Type B pancreatic cell (in vitro differentiated cells): Measurements from ENCODE around the gene ZNF236. TPM values are rescaled to one million over a fixed set of nuclear protein-coding genes. Genes with fewer than 3 reads are reported as not detected.

Source experiments
- DNase-seq: peaks from one replicate; pipeline ENCODE4 v3.0.0; 2021; ENCODE audit warnings: mixed read lengths; ENCODE audit not compliant: unreplicated experiment; ENCODE audit errors: extremely low spot score
- H3K27ac Mint-ChIP-seq: 2 replicates; pipeline ENCODE4 v1.8.0; 2021; ENCODE audit warnings: mild to moderate bottlenecking, mixed read lengths
- H3K27me3 Mint-ChIP-seq: 2 replicates; pipeline ENCODE4 v1.8.0; 2021; ENCODE audit warnings: mixed read lengths
- H3K36me3 Mint-ChIP-seq: 2 replicates; pipeline ENCODE4 v1.8.0; 2021; ENCODE audit warnings: mixed read lengths
- H3K4me1 Mint-ChIP-seq: one replicate; pipeline ENCODE4 v1.8.0; 2021; ENCODE audit warnings: mixed read lengths; ENCODE audit not compliant: unreplicated experiment
- H3K4me3 Mint-ChIP-seq: 2 replicates; pipeline ENCODE4 v1.8.0; 2021; ENCODE audit warnings: mild to moderate bottlenecking, mixed read lengths
- H3K9me3 Mint-ChIP-seq: 2 replicates; pipeline ENCODE4 v1.8.0; 2021; ENCODE audit warnings: mixed read lengths
- total RNA-seq: library from RNA; stranded (reverse); gene quantifications from 2 replicates; pipeline ENCODE4 v1.2.1, GENCODE V29; 2021; ENCODE audit warnings: low replicate concordance
- TF ChIP-seq, protein P1 (sequence below): fragments of 200-600 bp; sonication (generic); conservative IDR thresholded peaks from 2 replicates; pipeline ENCODE4 v1.5.0; 2021; ENCODE audit warnings: antibody characterized with exemption, mild to moderate bottlenecking

Gene ZNF236
- total RNA-seq, 1 donor from 2014 or later: 20.2 TPM

DNA sequence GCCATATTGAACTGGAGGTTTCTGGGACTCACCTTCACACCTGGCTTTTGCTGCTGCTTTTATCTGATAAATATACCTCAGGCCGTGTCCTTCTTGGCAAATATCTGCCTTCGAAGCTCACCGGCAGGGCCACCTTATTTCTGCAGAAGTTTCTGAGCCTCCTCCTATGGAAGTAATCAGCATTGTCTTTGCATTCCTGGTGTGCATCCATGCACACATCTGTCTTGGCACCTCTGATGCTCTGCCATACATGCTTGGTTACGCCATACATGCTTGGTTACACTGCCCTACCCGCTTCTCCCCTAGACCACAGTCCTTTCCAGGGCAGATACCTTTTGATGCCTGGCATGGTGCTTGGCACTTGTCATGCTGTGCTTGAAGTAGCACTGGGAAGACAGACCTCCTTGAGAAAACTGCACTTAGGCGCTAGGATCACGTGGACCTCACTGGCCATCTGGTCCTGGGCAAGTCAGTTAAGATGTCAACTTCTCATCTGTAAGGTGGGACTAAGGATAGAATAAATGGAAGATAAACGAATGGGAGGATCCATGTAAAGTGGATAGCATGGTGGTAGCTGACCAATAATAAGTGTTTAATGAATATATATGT, 66.8 kb downstream of the ZNF236 start:
- peaks cover 13% of the 10 kb centered on the region for H3K4me1 Mint-ChIP-seq
- H3K36me3 Mint-ChIP-seq: peaks cover 55% of the 10 kb centered on the region
- TF ChIP-seq, protein P1, sequence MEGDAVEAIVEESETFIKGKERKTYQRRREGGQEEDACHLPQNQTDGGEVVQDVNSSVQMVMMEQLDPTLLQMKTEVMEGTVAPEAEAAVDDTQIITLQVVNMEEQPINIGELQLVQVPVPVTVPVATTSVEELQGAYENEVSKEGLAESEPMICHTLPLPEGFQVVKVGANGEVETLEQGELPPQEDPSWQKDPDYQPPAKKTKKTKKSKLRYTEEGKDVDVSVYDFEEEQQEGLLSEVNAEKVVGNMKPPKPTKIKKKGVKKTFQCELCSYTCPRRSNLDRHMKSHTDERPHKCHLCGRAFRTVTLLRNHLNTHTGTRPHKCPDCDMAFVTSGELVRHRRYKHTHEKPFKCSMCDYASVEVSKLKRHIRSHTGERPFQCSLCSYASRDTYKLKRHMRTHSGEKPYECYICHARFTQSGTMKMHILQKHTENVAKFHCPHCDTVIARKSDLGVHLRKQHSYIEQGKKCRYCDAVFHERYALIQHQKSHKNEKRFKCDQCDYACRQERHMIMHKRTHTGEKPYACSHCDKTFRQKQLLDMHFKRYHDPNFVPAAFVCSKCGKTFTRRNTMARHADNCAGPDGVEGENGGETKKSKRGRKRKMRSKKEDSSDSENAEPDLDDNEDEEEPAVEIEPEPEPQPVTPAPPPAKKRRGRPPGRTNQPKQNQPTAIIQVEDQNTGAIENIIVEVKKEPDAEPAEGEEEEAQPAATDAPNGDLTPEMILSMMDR: no peak
- no peaks in the 10 kb centered on the region for H3K27me3 Mint-ChIP-seq
- H3K9me3 Mint-ChIP-seq: no peaks in the 10 kb centered on the region
- DNase-seq: no peak
- no peak overlapping the region for H3K27ac Mint-ChIP-seq
- no peak overlapping the region for H3K4me3 Mint-ChIP-seq

DNA sequence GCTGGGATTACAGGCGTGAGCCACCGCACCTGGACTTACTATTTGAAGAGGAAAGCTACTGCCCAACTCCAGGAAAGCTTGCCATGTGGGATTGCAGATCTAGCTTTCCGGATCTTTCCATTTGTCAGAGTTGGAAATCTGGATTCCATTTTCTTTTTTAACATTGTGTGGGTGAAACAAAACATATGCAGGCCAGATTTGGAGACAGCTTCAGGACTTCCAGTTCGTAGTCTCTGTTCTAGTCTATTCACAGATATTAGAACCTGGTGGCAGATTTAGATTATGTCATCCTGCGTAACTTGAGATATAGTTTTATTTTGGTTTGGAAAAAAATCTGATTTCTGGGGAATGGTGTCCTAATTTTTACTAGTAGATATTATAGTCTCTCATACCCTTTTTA, 70.5 kb downstream of the ZNF236 start:
- Mint-ChIP-seq H3K27me3 (no peaks in the 10 kb centered on the region), H3K4me3 (no peak overlapping the region), H3K27ac (no peak overlapping the region), H3K4me1 (peaks cover 4% of the 10 kb centered on the region), H3K36me3 (peaks cover 44% of the 10 kb centered on the region), H3K9me3 (no peaks in the 10 kb centered on the region)
- TF ChIP-seq, protein P1: no peak
- no peak for DNase-seq

DNA sequence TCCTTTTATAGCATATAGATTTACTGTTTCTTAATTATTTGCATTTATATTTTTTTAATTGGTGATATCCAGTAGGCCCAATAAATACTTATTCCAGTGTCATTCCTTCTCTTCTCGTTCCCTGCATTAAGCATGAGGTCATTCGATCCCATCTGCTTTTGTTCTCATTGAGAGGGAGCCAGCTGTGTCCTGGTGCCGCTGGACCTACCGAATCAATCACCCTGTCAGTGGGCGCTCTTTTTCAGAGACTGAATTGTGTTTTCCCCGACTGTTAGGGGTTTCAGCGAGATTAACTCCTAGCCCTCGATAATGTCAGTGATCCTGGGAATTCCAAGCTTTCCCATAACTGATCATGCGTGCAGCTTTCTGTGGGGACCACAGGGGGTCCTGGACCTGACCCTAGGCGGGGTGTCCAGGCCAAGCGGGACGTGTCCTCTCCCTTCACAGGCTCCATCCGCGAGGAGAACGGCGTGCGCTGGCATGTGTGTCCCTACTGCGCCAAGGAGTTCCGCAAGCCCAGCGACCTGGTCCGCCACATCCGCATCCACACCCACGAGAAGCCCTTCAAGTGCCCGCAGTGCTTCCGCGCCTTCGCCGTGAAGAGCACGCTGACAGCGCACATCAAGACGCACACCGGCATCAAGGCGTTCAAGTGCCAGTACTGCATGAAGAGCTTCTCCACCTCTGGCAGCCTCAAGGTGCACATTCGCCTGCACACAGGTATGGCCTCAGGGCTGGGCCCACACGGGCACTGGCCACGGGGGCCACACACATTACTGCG, 72.4 kb downstream of the ZNF236 start:
- Mint-ChIP-seq H3K9me3 (no peaks in the 10 kb centered on the region), H3K27me3 (no peaks in the 10 kb centered on the region), H3K36me3 (peaks cover 54% of the 10 kb centered on the region), H3K27ac (peak overlapping the region; percentile 37), H3K4me1 (peaks cover 4% of the 10 kb centered on the region), H3K4me3 (no peak overlapping the region)
- TF ChIP-seq, protein P1: no peak
- no peak for DNase-seq

DNA sequence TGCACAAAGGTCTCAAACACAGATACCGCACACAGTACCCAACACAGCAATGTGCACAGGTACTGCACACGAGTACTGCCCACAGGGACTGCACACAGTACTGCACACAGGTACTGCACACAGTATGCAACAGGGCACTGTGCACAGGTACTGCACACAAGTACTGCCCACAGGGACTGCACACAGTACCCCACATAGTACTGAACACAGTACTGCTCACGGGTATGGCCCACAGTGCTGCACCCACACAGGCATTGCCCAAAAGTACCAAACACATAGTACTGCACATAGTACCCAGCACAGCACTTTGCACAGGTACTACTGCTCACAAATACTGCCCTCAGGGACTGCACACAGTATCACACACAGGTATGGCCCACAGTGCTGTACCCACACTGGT, 73.1 kb downstream of the ZNF236 start:
- Mint-ChIP-seq H3K27me3 (no peaks in the 10 kb centered on the region), H3K36me3 (peaks cover 50% of the 10 kb centered on the region), H3K9me3 (no peaks in the 10 kb centered on the region), H3K4me1 (peaks cover 4% of the 10 kb centered on the region), H3K27ac (no peak overlapping the region), H3K4me3 (no peak overlapping the region)
- TF ChIP-seq, protein P1: no peak
- no peak for DNase-seq

DNA sequence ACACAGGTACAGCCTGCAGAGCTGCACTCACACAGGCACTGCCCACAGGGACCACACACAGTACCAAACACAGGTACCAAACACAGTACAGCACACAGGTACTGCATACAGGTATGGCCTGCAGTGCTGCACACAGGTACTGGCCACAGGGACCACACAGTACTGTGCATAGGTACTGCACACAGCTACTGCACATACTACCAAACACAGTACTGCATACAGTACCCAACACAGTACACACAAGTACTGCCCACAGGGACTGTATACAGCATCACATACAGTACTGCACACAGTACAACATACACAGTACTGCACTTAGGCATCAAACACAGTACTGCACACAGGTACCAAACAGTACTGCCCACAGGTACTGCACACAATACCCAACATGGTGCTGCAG, 74.3 kb downstream of the ZNF236 start:
- Mint-ChIP-seq H3K4me1 (peaks cover 4% of the 10 kb centered on the region), H3K9me3 (no peaks in the 10 kb centered on the region), H3K36me3 (peaks cover 49% of the 10 kb centered on the region), H3K27ac (no peak overlapping the region), H3K27me3 (no peaks in the 10 kb centered on the region), H3K4me3 (no peak overlapping the region)
- no peak for DNase-seq
- TF ChIP-seq, protein P1: no peak
